H1 (cell line): ENCODE results near the gene GADD45GIP1. TPM values are rescaled to one million over a fixed set of nuclear protein-coding genes. Genes with fewer than 3 reads are reported as not detected.

Experiments
- RAD21 ChIP-seq, 2 experiments: IDR thresholded peaks in 1 of 2; conservative IDR thresholded peaks in 1 of 2; 2 replicates each; pipeline ENCODE4 v1.6.1; 2011; ENCODE audit warnings: low read depth in 2 of 2, low read length in 2 of 2, improper control_type of control experiment in 1 of 2, inconsistent platforms in 1 of 2, mild to moderate bottlenecking in 1 of 2, moderate library complexity in 1 of 2
- TCF12 ChIP-seq: IDR thresholded peaks from 2 replicates; pipeline ENCODE4 v1.6.1; 2011; ENCODE audit warnings: low read depth, mild to moderate bottlenecking, low read length
- polyA plus RNA-seq, 7 experiments: library from polyadenylated mRNA; depleted of rRNA in 3 of 7; stranded (reverse) in 5 of 7; unstranded in 2 of 7; fragments of >200 nt in 5 of 7; fragments of 200-250 nt in 2 of 7; gene quantifications; 1 replicate in 5 of 7; 2 replicates in 1 of 7; 4 replicates in 1 of 7; pipeline versions ENCODE4 v1.2.1 to v1.2.3, GENCODE V29; 2011 to 2013; ENCODE audit warnings: missing spikeins in 2 of 7, mixed read lengths in 2 of 7
- total RNA-seq: library from RNA; stranded (reverse); fragmentation: NEBNext Ultra II Directional; extraction: Animal tissue kit (Norgen Biotek cat#: 25700); gene quantifications from 2 replicates; pipeline ENCODE4 v1.2.1, GENCODE V29; 2021

GADD45GIP1 gene
- total and polyA plus RNA-seq, 2 of the 8 experiments (the other 6 are each of a cell fraction or from before 2014, with no cell fraction given) = 42.2 to 42.6 TPM

DNA sequence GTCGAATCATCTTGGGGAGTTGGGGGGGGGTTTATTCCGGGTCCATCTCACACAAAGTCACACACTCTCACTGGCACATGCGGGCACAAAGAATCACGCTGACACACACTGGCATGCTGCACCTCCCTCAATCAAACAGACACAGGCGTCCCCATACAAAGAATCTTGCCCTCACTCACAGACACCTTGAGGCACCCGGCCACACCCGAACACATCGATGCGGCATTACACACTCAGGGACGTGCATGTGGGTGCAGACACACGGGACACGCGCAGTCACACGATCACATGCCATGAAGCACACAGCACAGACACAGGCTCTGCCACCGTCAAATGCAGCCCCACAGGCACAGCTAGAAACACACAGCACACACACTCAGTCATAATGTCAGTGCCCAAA is 46.1 kb upstream of the GADD45GIP1 start (continued):
- TF ChIP-seq TCF12 (no peak), RAD21 (IDR thresholded peaks at IDR 0.05 in 1 of 2, conservative IDR thresholded peaks at IDR 0.05 in 1 of 2; ENCODE audit: low read depth in 2 of 2, low read length in 2 of 2) (no peak)
- TF ChIP-seq, all 59 proteins: peak for 0
